AG04450 (cell line): Measurements from ENCODE around the gene BLVRB. TPM values are rescaled to one million over a fixed set of nuclear protein-coding genes. Genes with fewer than 3 reads are reported as not detected.

ENCODE experiments used
- CTCF ChIA-PET: fragments of 300-600, 350-600 bp; formaldehyde crosslinking; extraction: SDS; loops from one replicate; lab custom pipeline; 2022; ENCODE audit warnings: antibody characterized with exemption, inconsistent platforms; lab: Charles Lee
- POLR2A ChIA-PET: fragments of 350-600 bp; formaldehyde crosslinking; extraction: SDS; loops from one replicate; lab custom pipeline; 2021; ENCODE audit warnings: antibody characterized with exemption, inconsistent platforms; lab: Yijun Ruan, JAX
- DNase-seq: peaks from one replicate; pipeline ENCODE4 v3.0.0-alpha.2; 2011; ENCODE audit warnings: low read depth, low spot score
- H3K27ac ChIP-seq: one replicate; pipeline ENCODE4 v1.5.1; 2012; ENCODE audit warnings: low read depth, low read length, control low read depth
- H3K27me3 ChIP-seq: one replicate; pipeline ENCODE4 v1.6.0; 2012; ENCODE audit warnings: low read length; ENCODE audit not compliant: control insufficient read depth, insufficient read depth
- H3K4me3 ChIP-seq: 2 replicates; pipeline ENCODE4 v1.5.1; 2011; ENCODE audit warnings: mild to moderate bottlenecking, low read depth, low read length, control low read depth
- H3K9me3 ChIP-seq: 2 replicates; pipeline ENCODE4 v1.5.1; 2012; ENCODE audit warnings: low read length; ENCODE audit not compliant: control insufficient read depth, insufficient read depth
- CTCF ChIP-seq: IDR thresholded peaks from 2 replicates; pipeline ENCODE4 v1.5.1; 2011; ENCODE audit warnings: low read depth, low read length, control low read depth, inconsistent platforms
- polyA plus RNA-seq: library from polyadenylated mRNA; depleted of rRNA; stranded (reverse); fragments of >200 nt; gene quantifications from 2 replicates; pipeline ENCODE4 v1.2.3, GENCODE V29; 2011

BLVRB gene
- polyA plus RNA-seq, 1 experiment: 40.4 TPM

GRCh38 chr19:40421993-40422747 is 43.4 kb downstream of the BLVRB start:
- DNase-seq: no peak
- CTCF ChIA-PET: interaction anchor here (2.3 kb wide), 2 partner anchors 11 to 43 kb away, joined by 7 to 35 read pairs; partner anchors contain the start of gene BLVRB
- Histone ChIP-seq H3K4me3 (no peak overlapping the region), H3K27ac (peak overlapping the region; percentile 21), H3K9me3 (peaks cover 3% of the 10 kb centered on the region; the same call in 1 of the 2 replicates), H3K27me3 (no peaks in the 10 kb centered on the region)
- no peak for TF ChIP-seq CTCF
- POLR2A ChIA-PET: interaction anchor here (0.6 to 1.7 kb wide), 2 partner anchors 9 to 21 kb away, joined by 4 to 30 read pairs; partner anchors contain the start of gene PRX

- peaks cover 3% of the 10 kb centered on the region; the same call in 1 of the 2 replicates for H3K9me3 ChIP-seq
- H3K27me3 ChIP-seq: no peaks in the 10 kb centered on the region
- ChIA-PET POLR2A (interaction anchor here (0.6 to 1.7 kb wide), 19 partner anchors 8 to 985 kb away, joined by 3 to 30 read pairs (median 4); partner anchors contain the start of genes BLVRB, C19orf47, HNRNPUL1 and PLD3), CTCF (interaction anchor here (0.6 to 2.3 kb wide), 31 partner anchors 10 to 1756 kb away, joined by 3 to 35 read pairs (median 4); partner anchors contain the start of genes BLVRB, C19orf47, LTBP4 and SERTAD3)
- DNase-seq: peak; percentile 75
- TF ChIP-seq CTCF: peak; percentile 98
- H3K4me3 ChIP-seq: peak overlapping the region; percentile 71
- peak overlapping the region; percentile 95 for H3K27ac ChIP-seq
Measured at GRCh38 chr19:40420766-40421765, 44.5 kb downstream of the BLVRB start.

GRCh38 chr19:40420451-40420765 is 45.1 kb downstream of the BLVRB start:
- Histone ChIP-seq H3K27me3 (no peaks in the 10 kb centered on the region), H3K4me3 (peak overlapping the region; percentile 71), H3K9me3 (peaks cover 3% of the 10 kb centered on the region; the same call in 1 of the 2 replicates), H3K27ac (peak overlapping the region; percentile 95)
- POLR2A ChIA-PET: interaction anchor here (0.6 to 1.7 kb wide), 16 partner anchors 9 to 843 kb away, joined by 3 to 30 read pairs (median 4); partner anchors contain the start of genes BLVRB, C19orf47, HNRNPUL1 and PLD3
- DNase-seq: no peak
- no peak for TF ChIP-seq CTCF
- CTCF ChIA-PET: interaction anchor here (0.6 to 2.3 kb wide), 34 partner anchors 10 to 1755 kb away, joined by 3 to 35 read pairs (median 4); partner anchors contain the start of genes BLVRB, C19orf47, LTBP4 and SERTAD3

- Histone ChIP-seq H3K9me3 (peaks cover 3% of the 10 kb centered on the region; the same call in 1 of the 2 replicates), H3K27ac (no peak overlapping the region), H3K27me3 (no peaks in the 10 kb centered on the region), H3K4me3 (no peak overlapping the region)
- ChIA-PET CTCF (interaction anchor here (0.6 to 2.3 kb wide), 26 partner anchors 9 to 578 kb away, joined by 3 to 35 read pairs (median 4); partner anchors contain the start of genes BLVRB, SERTAD3 and SPTBN4), POLR2A (no interaction called here)
- no peak for DNase-seq
- TF ChIP-seq CTCF: no peak
Measured at GRCh38 chr19:40419780-40420179, 45.8 kb downstream of the BLVRB start.
